GM19452 (cell line): Measurements from ENCODE around the gene YPEL1.

Source experiments
- ATAC-seq: cut with Tn5 transposase; IDR thresholded peaks from one replicate; pipeline ENCODE4 v1.9.1; 2021; ENCODE audit not compliant: unreplicated experiment

The YPEL1 gene

GRCh38 chr22:21660904-21661303 lies 74.7 kb downstream of the YPEL1 start:
- no peak for ATAC-seq

GRCh38 chr22:21659864-21660525 lies 75.6 kb downstream of the YPEL1 start:
- no peak for ATAC-seq

GRCh38 chr22:21657360-21658032 lies 78.1 kb downstream of the YPEL1 start:
- ATAC-seq, result peak; percentile 78

GRCh38 chr22:21657020-21657359 lies 78.6 kb downstream of the YPEL1 start:
- ATAC-seq, result no peak

GRCh38 chr22:21652547-21653545 lies 82.7 kb downstream of the YPEL1 start:
- no peak for ATAC-seq

GRCh38 chr22:21652010-21652546 lies 83.5 kb downstream of the YPEL1 start:
- peak; percentile 82 for ATAC-seq

- peak; percentile 27 for ATAC-seq
Observed at GRCh38 chr22:21651521-21652009, 84.0 kb downstream of the YPEL1 start.

GRCh38 chr22:21650823-21651520 lies 84.6 kb downstream of the YPEL1 start:
- no peak for ATAC-seq

- ATAC-seq, result no peak
Observed at GRCh38 chr22:21650280-21650679, 85.3 kb downstream of the YPEL1 start.
